ENCODE results near the gene PRPS1L1. TPM values are rescaled to one million over a fixed set of nuclear protein-coding genes. Genes with fewer than 3 reads are reported as not detected.

Gene PRPS1L1
- total and polyA plus RNA-seq, 2 experiments from 2014 or later = not detected

GRCh38 chr7:18053177-18053928 lies 25.7 kb upstream of the PRPS1L1 start:
- H3K9me3 Mint-ChIP-seq = no peaks in the 10 kb centered on the region
- TF ChIP-seq REST (IDR thresholded peaks at IDR 0.05; ENCODE audit: unreplicated experiment) (no peak), EZH2phosphoT487 (IDR thresholded peaks at IDR 0.05; ENCODE audit: unreplicated experiment) (no peak), ZNF114 (CRISPR knock-in tag; IDR thresholded peaks at IDR 0.05) (no peak), CREB1 (CRISPR knock-in tag; IDR thresholded peaks at IDR 0.05; ENCODE audit: low read depth) (no peak), ETS1 (IDR thresholded peaks at IDR 0.05) (no peak), POLR2AphosphoS5 (IDR thresholded peaks at IDR 0.05; ENCODE audit: low read depth) (no peak), ZNF462 (CRISPR knock-in tag; IDR thresholded peaks at IDR 0.05) (no peak), CTCF (conservative IDR thresholded peaks at IDR 0.05; ENCODE audit: low read depth in 2 of 2) (no peak), NANOG (IDR thresholded peaks at IDR 0.05; ENCODE audit: borderline replicate concordance) (no peak)
- Histone ChIP-seq H3K36me3 (ENCODE audit: insufficient read depth) (no peaks in the 10 kb centered on the region), H2AFZ (no peak overlapping the region), H4K20me1 (replicated peaks; ENCODE audit: insufficient read depth) (no peaks in the 10 kb centered on the region), H3K27me3 (ENCODE audit: insufficient read depth) (no peaks in the 10 kb centered on the region), H3K4me2 (no peak overlapping the region), H3K4me1 (ENCODE audit: insufficient read depth) (no peaks in the 10 kb centered on the region), H3K79me2 (replicated peaks; ENCODE audit: insufficient read depth) (no peaks in the 10 kb centered on the region), H3K4me3 (no peak overlapping the region), H3K9me2 (ENCODE audit: insufficient read depth) (no peaks in the 10 kb centered on the region), H3K27ac (ENCODE audit: low read depth) (no peak overlapping the region), H3F3A (replicated peaks; ENCODE audit: low read depth) (no peaks in the 10 kb centered on the region)
- H3K27me3 Mint-ChIP-seq (ENCODE audit: insufficient read depth, low read depth, poor library complexity) = no peaks in the 10 kb centered on the region
- H3K4me3 Mint-ChIP-seq = no peak overlapping the region
- ATAC-seq (no peak), DNase-seq (ENCODE audit: low spot score) (no peak)
- H3K27ac Mint-ChIP-seq = no peak overlapping the region
- 0 out of 3 replicates have a peak, but pooled peaks cover under 1% of the 10 kb centered on the region for H3K4me1 Mint-ChIP-seq
- no peaks in the 10 kb centered on the region for H3K36me3 Mint-ChIP-seq (ENCODE audit: low read depth)
